Iris pigment epithelial cell (primary cell): Measurements from ENCODE around the gene HYI.
"Not testable (repeated sequence)": the region's sequence is repeated elsewhere in the genome, so short reads cannot be mapped to it uniquely, and the experiment has no call there.

Experiments used
- DNase-seq: peaks from one replicate; pipeline ENCODE4 v3.0.0-alpha.2; 2011; ENCODE audit warnings: low read depth

Gene HYI

DNA sequence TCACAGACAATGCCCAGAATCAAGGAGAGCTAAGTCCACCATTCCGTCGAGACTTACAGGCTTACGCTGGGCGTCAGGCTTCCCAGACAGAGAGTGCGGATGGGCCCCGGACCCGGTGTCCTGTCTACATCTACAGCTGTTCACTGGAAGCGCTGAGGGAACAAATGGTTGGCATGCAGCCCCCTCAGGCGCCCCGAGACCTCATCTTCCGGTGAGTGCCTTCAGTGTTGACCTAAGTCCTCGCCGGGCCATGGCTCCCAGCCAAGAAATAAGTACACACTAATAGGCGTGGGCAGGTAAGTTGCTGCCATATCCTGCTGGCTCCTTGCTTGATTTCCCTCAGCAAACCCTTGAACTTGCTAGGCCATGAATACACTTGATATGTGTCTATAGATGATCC, 26.2 kb downstream of the HYI start:
- DNase-seq = no peak

DNA sequence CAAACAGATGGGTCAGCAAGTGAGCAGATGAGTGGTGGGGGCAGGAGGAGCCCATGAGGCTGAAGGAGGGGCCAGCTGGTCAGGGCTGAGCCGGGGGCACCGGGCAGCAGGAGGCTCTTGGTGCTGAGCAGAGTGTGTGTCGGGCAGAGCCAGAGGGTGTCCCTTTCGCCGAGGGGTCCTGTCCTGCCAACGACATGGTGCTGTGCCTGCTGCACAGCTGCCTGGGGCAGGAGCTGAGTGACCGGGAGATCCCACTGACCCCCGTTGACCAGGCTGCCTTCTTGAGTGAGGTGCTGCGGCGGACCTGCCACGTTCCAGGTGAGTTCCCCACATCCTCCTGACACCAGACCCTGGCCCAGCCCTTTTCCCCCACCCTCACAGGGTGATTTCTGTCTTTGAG, 27.5 kb downstream of the HYI start:
- no peak for DNase-seq

DNA sequence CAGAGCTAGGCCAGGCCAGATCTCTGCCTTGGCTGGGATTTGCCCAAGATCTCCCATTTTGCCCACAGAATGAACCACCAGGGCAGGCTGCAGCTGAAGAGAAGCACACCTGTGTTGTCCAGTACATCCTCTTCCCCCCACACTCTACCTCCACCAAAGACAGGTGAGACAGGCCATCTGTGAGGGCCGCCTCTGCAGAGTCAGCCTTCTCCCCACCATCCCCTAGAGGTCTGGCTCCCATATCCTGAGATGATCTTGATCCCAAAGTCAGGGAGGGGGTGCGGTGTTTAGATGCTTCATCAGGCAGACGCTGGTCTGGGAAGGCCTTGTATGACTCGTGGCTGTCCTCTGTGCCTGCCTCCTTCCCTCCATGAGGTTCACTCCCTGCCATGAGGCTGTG, 28.7 kb downstream of the HYI start:
- DNase-seq = no peak

DNA sequence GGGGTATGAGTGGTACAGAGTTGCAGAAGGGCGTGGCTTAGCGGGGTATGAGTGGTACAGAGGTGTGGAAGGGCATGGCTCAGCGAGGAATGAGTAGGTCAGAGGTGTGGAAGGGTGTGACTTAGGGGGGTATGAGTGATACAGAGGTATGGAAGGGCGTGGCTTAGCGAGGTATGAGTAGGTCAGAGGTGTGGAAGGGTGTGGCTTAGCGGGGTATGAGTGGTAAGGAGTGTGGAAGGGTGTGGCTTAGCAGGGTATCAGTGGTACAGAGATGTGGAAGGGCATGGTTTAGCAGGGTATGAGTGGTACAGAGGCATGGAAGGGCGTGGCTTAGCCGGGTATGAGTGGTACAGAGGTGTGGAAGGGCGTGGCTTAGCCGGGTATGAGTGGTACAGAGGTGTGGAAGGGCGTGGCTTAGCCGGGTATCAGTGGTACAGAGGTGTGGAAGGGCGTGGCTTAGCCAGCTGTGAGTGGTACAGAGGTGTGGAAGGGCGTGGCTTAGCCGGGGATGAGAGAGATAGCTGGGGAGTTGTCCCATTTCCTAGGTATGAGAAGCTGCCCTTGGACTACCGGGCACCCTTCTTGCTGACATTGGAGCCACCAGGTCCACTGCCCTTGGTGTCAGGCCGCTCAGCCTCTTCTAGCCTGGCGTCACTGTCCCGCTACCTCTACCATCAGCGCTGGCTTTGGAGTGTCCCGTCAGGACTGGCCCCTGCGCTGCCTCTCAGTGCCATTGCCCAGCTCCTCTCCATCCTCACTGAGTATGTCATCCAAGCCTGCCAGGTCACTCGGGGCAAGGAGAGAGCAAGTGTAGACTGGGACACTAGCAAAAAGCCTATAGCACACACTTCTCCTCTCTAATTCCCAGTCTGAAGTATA, 29.8 kb downstream of the HYI start:
- DNase-seq = no peak

GRCh38 chr1:43422995-43423671, 30.6 kb downstream of the HYI start:
- DNase-seq = no peak

GRCh38 chr1:43421976-43422750, 31.6 kb downstream of the HYI start:
- DNase-seq = no peak

DNA sequence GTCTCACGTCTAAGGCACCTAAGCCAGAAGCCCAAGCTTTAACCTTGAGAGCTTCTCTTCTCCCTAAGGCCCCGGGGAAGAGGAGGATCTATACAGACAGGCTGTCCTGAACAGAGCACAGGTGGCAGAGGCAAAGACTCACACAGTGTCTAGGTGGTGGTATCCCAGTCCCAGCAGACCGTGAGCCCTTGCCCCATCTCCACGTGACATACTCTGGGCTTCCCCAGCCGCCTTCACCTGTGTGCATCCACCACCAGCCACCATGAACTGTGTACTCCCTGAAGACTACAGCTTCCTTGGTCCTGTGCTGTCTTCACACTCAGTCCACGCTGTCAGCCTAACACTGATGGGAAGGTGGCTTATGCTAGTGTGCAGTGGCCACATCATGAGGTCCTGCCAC, 32.3 kb downstream of the HYI start:
- no peak for DNase-seq

GRCh38 chr1:43420874-43421273, 32.9 kb downstream of the HYI start:
- no peak for DNase-seq

GRCh38 chr1:43419627-43420425, 33.9 kb downstream of the HYI start:
- no peak for DNase-seq

DNA sequence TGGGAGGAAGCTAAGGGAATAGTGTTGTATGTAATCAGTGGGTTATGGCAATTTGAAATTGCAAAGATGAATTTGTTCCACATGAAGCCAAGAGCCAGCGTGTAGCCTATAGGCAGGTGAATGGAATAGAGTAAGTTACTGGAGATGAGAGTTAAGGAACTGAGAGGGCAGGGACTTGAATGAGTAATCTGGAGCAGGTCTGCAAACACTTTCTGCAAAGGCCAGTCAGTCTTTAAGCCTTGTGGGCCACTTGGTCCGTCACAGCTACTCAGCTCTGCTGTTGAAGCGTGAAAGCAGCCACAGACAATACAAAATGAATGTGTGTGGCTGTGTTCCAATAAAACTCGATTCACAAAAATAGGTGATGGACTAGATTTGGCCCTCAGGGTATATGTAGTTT, 34.9 kb downstream of the HYI start:
- DNase-seq = no peak

- DNase-seq = no peak
These were observed 37.8 kb downstream of the HYI start for GRCh38 chr1:43415901-43416300.

DNA sequence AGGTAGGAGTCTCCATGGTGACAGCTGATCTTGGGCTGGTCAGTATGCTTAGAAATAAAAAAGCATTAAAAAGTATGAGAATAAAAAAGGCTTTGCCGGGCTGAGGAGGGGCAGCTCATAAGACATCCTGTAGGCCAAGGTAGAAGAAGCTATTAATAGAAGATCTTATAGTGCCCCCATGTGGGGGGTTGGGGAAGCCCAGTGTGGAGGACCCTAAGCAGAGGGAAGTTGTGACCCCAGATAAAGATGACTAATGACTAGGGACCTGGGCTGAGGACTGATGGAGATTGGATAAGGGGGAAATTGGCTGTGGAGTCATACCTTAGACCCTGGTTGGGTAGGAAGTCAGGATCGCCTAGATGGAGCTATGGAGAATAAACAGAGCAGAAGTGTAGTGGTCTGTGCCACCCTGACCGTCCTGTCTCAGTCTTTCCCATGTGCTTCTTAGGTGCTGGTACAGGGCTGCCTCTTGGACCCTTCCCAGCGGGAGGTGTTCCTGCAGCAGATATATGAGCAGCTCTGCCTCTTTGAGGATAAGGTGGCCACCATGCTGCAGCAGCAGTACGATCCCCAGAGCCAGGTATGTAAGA, 39.0 kb downstream of the HYI start:
- DNase-seq = peak; percentile 52

DNA sequence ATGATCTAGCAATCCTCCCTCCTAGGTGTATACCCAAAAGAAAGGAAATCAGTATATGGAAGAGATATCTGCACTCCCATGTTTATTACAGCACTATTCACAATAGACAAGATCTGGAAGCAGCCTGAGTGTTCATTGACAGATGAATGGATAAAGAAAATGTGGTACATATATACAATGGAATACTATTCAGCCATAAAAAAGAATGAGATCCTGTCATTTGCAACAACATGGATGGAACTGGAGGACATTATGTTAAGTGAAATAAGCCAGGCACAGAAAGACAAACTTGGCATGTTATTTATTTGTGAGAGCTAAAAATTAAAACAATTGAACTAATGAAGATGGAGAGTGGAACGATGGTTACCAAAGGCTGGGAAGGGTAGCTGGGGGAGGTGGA, 40.3 kb downstream of the HYI start:
- not testable (repeated sequence) for DNase-seq

- no peak for DNase-seq
These were observed 43.2 kb downstream of the HYI start for GRCh38 chr1:43410571-43410970.

GRCh38 chr1:43405876-43406234, 47.9 kb downstream of the HYI start:
- DNase-seq = no peak

DNA sequence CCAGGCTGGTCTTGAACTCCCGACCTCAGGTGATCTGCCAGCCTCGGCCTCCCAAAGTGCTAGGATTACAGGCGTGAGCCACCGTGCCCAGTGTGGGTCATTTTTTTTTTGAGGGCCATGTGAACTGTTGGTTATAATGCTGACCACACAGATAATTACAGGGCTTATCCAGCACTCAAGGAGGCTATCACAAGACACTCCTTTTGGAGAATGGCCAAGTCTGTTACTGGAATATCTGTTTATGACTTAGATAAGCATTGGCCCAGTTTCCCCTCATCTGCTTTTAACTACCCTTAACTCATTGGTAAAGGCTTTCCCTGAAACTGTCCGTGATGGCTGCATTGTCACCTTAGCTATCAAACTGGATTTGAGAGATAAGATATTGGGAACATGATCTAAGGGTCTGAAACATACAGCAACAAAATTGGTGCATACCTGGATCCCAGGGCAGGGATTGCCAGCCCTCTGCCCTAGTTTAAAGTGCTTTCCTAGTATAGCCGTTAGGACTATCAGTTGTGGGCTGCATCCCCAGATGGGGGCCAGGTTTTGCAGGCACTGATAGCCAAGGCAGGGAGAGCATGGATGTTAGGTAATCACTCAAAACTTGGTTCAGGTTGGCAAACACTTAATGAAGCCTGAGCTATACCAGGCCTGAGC, 48.4 kb downstream of the HYI start:
- DNase-seq = peak; percentile 66

GRCh38 chr1:43404353-43404752, 49.4 kb downstream of the HYI start:
- DNase-seq = no peak

GRCh38 chr1:43402089-43402865, 51.5 kb downstream of the HYI start:
- no peak for DNase-seq
